CD14-positive monocyte (primary cell): ENCODE measurements around the gene SRF. TPM values are rescaled to one million over a fixed set of nuclear protein-coding genes. Genes with fewer than 3 reads are reported as not detected.

Experiments
- DNase-seq, 3 donors: peaks; one replicate each; pipeline ENCODE4 v3.0.0-alpha.2; 2011 to 2022
- H2AFZ ChIP-seq: 2 replicates; pipeline ENCODE4 v1.6.0; 2012; ENCODE audit warnings: mild to moderate bottlenecking, low read depth, low read length, inconsistent platforms; ENCODE audit not compliant: insufficient read depth, poor library complexity, severe bottlenecking
- H3K27ac ChIP-seq, 2 donors: 1 replicate in 1 of 2; 2 replicates in 1 of 2; pipeline ENCODE4 v1.5.1; 2012 to 2013; ENCODE audit warnings: low read length in 2 of 2, control low read depth in 1 of 2, inconsistent platforms in 1 of 2, low read depth in 1 of 2, mild to moderate bottlenecking in 1 of 2
- H3K27me3 ChIP-seq, 2 donors: one replicate each; pipeline versions ENCODE4 v1.6.0 to v1.6.1; 2011 to 2013; ENCODE audit warnings: low read length in 2 of 2; ENCODE audit not compliant: control insufficient read depth in 2 of 2, insufficient read depth in 2 of 2
- H3K36me3 ChIP-seq, 2 donors: replicated peaks in 1 of 2; 1 replicate in 1 of 2; 2 replicates in 1 of 2; pipeline versions ENCODE4 v1.5.1 to v1.6.1; 2012 to 2013; ENCODE audit warnings: low read length in 2 of 2, control low read depth in 1 of 2, inconsistent platforms in 1 of 2, mild to moderate bottlenecking in 1 of 2; ENCODE audit not compliant: insufficient read depth in 2 of 2, control insufficient read depth in 1 of 2
- H3K4me1 ChIP-seq, 2 donors: 1 replicate in 1 of 2; 2 replicates in 1 of 2; pipeline versions ENCODE4 v1.5.1 to v1.6.1; 2012 to 2013; ENCODE audit warnings: low read length in 2 of 2, control low read depth in 1 of 2, inconsistent platforms in 1 of 2, mild to moderate bottlenecking in 1 of 2, moderate library complexity in 1 of 2; ENCODE audit not compliant: insufficient read depth in 2 of 2, control insufficient read depth in 1 of 2
- H3K4me2 ChIP-seq: replicated peaks from 2 replicates; pipeline ENCODE3; 2012; ENCODE audit warnings: low read length, moderate library complexity, mild to moderate bottlenecking; ENCODE audit not compliant: poor library complexity, severe bottlenecking; ENCODE audit errors: extremely low read depth
- H3K4me3 ChIP-seq, 3 experiments: fragments of 200-600 bp in 1 of 3; sonication (generic) in 1 of 3; replicated peaks in 1 of 3; 1 replicate in 2 of 3; 2 replicates in 1 of 3; pipeline ENCODE4 v1.5.1; 2011 to 2013; ENCODE audit warnings: low read length in 3 of 3, mild to moderate bottlenecking in 3 of 3, control low read depth in 2 of 3, low read depth in 2 of 3, inconsistent platforms in 1 of 3, moderate library complexity in 1 of 3
- H3K79me2 ChIP-seq: 2 replicates; pipeline ENCODE4 v1.6.0; 2012; ENCODE audit warnings: mild to moderate bottlenecking, control low read depth, inconsistent platforms, low read length, moderate library complexity; ENCODE audit not compliant: insufficient read depth
- H3K9ac ChIP-seq: 2 replicates; pipeline ENCODE4 v1.6.0; 2017; ENCODE audit warnings: low read length, mild to moderate bottlenecking; ENCODE audit not compliant: insufficient read depth, poor library complexity, severe bottlenecking
- H3K9me3 ChIP-seq, 2 donors: replicated peaks in 1 of 2; 1 replicate in 1 of 2; 2 replicates in 1 of 2; pipeline versions ENCODE4 v1.5.1 to v1.6.1; 2012 to 2013; ENCODE audit warnings: low read length in 2 of 2, control low read depth in 1 of 2; ENCODE audit not compliant: control insufficient read depth in 1 of 2, insufficient read depth in 1 of 2
- H4K20me1 ChIP-seq: 2 replicates; pipeline ENCODE4 v1.6.0; 2012; ENCODE audit warnings: mild to moderate bottlenecking, low read length, control low read depth, moderate library complexity; ENCODE audit not compliant: insufficient read depth
- H3K27ac Mint-ChIP-seq, 7 donors: one replicate each; pipeline ENCODE4 v1.8.0; 2020; ENCODE audit warnings: mild to moderate bottlenecking in 7 of 7, mixed read lengths in 7 of 7, moderate library complexity in 6 of 7, inconsistent platforms in 2 of 7
- H3K27me3 Mint-ChIP-seq, 3 donors: one replicate each; pipeline ENCODE4 v1.8.0; 2021 to 2022; ENCODE audit warnings: low read depth in 3 of 3, mild to moderate bottlenecking in 3 of 3, mixed read lengths in 3 of 3, moderate library complexity in 3 of 3, inconsistent platforms in 1 of 3
- H3K36me3 Mint-ChIP-seq, 2 donors: one replicate each; pipeline ENCODE4 v1.8.0; 2020; ENCODE audit warnings: mixed read lengths in 2 of 2, inconsistent platforms in 1 of 2, mild to moderate bottlenecking in 1 of 2
- H3K4me1 Mint-ChIP-seq: one replicate; pipeline ENCODE4 v1.8.0; 2020; ENCODE audit warnings: mild to moderate bottlenecking, mixed read lengths
- H3K4me3 Mint-ChIP-seq, 2 donors: one replicate each; pipeline ENCODE4 v1.8.0; 2020; ENCODE audit warnings: mild to moderate bottlenecking in 2 of 2, mixed read lengths in 2 of 2, moderate library complexity in 1 of 2
- H3K9me3 Mint-ChIP-seq, 7 donors: one replicate each; pipeline ENCODE4 v1.8.0; 2020 to 2022; ENCODE audit warnings: mixed read lengths in 7 of 7, mild to moderate bottlenecking in 6 of 7, moderate library complexity in 6 of 7, inconsistent platforms in 2 of 7
- CTCF ChIP-seq: fragments of 200-600 bp; IDR thresholded peaks from one replicate; pipeline ENCODE4 v1.8.0; 2022; ENCODE audit warnings: antibody characterized with exemption, mild to moderate bottlenecking
- WGBS: methylation state at CpG from one replicate; pipeline ENCODE4 v1.1.5; 2013; ENCODE audit warnings: missing lambda C conversion rate; ENCODE audit not compliant: insufficient coverage; 5-methylcytosine and 5-hydroxymethylcytosine counted together
- intact Hi-C, 2 donors: fragments of 100-400 bp; cut with micrococcal nuclease; formaldehyde crosslinking; loops; one replicate each; pipeline versions ENCODE4 v1.15.0 to v1.15.1; 2023
- polyA plus RNA-seq, 3 donors: library from polyadenylated mRNA; depleted of rRNA in 1 of 3; unstranded in 2 of 3; stranded (reverse) in 1 of 3; fragments of 300-500 nt in 2 of 3; fragments of >200 nt in 1 of 3; fragmentation: Illumina TruSeq in 2 of 3; gene quantifications; 1 replicate in 2 of 3; 2 replicates in 1 of 3; pipeline ENCODE4 v1.2.3, GENCODE V29; 2012 to 2021

The SRF gene
- polyA plus RNA-seq, 3 donors = 3.6 to 26.9 (median 3.8) TPM

GRCh38 chr6:43171707-43172103 is 636 bp downstream of the SRF start:
- H3K36me3 Mint-ChIP-seq = peaks cover 22 to 28% of the 10 kb centered on the region in 2 donors
- peaks cover 0 to 5% (median 1%) of the 10 kb centered on the region in 3 donors for H3K27me3 Mint-ChIP-seq
- peaks cover 33% of the 10 kb centered on the region for H4K20me1 ChIP-seq
- intact Hi-C loops = loop anchor here (5.0 to 10.0 kb wide), 6 partner anchors 73 to 427 kb away; partner anchors contain the start of genes POLR1C (in 2 of the 2), YIPF3 (in 2 of the 2), CUL7 (in 1 of the 2) and KLC4 (in 1 of the 2)
- H3K4me3 ChIP-seq = peak overlapping the region; percentile 72 to 91 (median 90)
- no peak for DNase-seq
- H3K4me2 ChIP-seq = peak overlapping the region; percentile 98
- peaks cover 43 to 49% of the 10 kb centered on the region in 2 donors for H3K4me1 ChIP-seq
- no peaks in the 10 kb centered on the region for H3K9me3 ChIP-seq
- H2AFZ ChIP-seq = peak overlapping the region; percentile 100
- peak overlapping the region; percentile 38 to 96 (median 81) for H3K27ac Mint-ChIP-seq
- H3K36me3 ChIP-seq = peaks cover 13 to 15% of the 10 kb centered on the region in 2 donors
- peak overlapping the region in 1 of 2 donors; percentile 92 for H3K27ac ChIP-seq
- peaks cover 42% of the 10 kb centered on the region for H3K4me1 Mint-ChIP-seq
- H3K9ac ChIP-seq = peak overlapping the region; percentile 86
- H3K79me2 ChIP-seq = peaks cover 42% of the 10 kb centered on the region
- H3K27me3 ChIP-seq = no peaks in the 10 kb centered on the region
- H3K9me3 Mint-ChIP-seq = no peaks in the 10 kb centered on the region
- TF ChIP-seq CTCF = no peak
- H3K4me3 Mint-ChIP-seq = peak overlapping the region; percentile 99 to 100
- WGBS = under 1% methylated on average over 57 of the region's 57 CpGs

- peaks cover 0 to 5% (median 1%) of the 10 kb centered on the region in 3 donors for H3K27me3 Mint-ChIP-seq
- DNase-seq = peak in 2 of 3 donors; percentile 30 to 38
- peak overlapping the region; percentile 72 to 91 (median 90) for H3K4me3 ChIP-seq
- no peaks in the 10 kb centered on the region for H3K9me3 ChIP-seq
- H3K36me3 ChIP-seq = peaks cover 13 to 21% of the 10 kb centered on the region in 2 donors
- no peaks in the 10 kb centered on the region for H3K27me3 ChIP-seq
- H3K9me3 Mint-ChIP-seq = no peaks in the 10 kb centered on the region
- peaks cover 43 to 49% of the 10 kb centered on the region in 2 donors for H3K4me1 ChIP-seq
- peaks cover 42% of the 10 kb centered on the region for H3K4me1 Mint-ChIP-seq
- peaks cover 24 to 34% of the 10 kb centered on the region in 2 donors for H3K36me3 Mint-ChIP-seq
- peak overlapping the region; percentile 86 for H3K9ac ChIP-seq
- peak overlapping the region; percentile 40 to 96 (median 81) for H3K27ac Mint-ChIP-seq
- TF ChIP-seq CTCF = no peak
- H3K27ac ChIP-seq = peak overlapping the region; percentile 9 to 92
- H3K79me2 ChIP-seq = peaks cover 42% of the 10 kb centered on the region
- H2AFZ ChIP-seq = peak overlapping the region; percentile 100
- intact Hi-C loops = loop anchor here (5.0 to 10.0 kb wide), 6 partner anchors 72 to 428 kb away; partner anchors contain the start of genes POLR1C (in 2 of the 2), YIPF3 (in 2 of the 2), CUL7 (in 1 of the 2) and KLC4 (in 1 of the 2)
- H3K4me2 ChIP-seq = peak overlapping the region; percentile 98
- peaks cover 36% of the 10 kb centered on the region for H4K20me1 ChIP-seq
- peak overlapping the region; percentile 99 to 100 for H3K4me3 Mint-ChIP-seq
- WGBS = 3% methylated on average over 46 of the region's 46 CpGs
These were observed 1.3 kb downstream of the SRF start for GRCh38 chr6:43172104-43173007.
